Measurements from ENCODE around the gene CHST9. TPM values are rescaled to one million over a fixed set of nuclear protein-coding genes. Genes with fewer than 3 reads are reported as not detected.
"Not testable (repeated sequence)": the region's sequence is repeated elsewhere in the genome, so short reads cannot be mapped to it uniquely, and the experiment has no call there.

Gene CHST9
- total RNA-seq, 1 donor from 2014 or later: not detected

DNA sequence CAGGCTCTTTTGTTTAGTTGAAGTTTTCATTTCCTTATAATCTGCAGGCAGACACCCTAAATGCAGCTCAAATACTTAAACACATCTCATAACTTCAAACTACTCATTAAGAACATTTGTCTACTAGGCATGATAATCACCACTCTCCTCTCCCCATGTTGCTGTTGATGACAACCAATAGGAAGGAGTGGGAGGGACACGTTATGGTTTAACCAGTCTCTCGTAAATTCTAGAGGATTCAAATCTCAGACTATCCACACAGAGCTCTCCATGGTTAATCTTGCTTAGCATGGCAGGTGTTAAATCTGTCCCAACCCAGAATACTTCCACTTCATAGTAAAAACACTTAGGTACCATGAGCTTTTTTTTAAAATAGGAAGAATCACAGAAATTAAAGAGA, 192.2 kb downstream of the CHST9 start:
- intact Hi-C loops (cut with micrococcal nuclease): no loop called here
- Mint-ChIP-seq H3K4me1 (no peaks in the 10 kb centered on the region), H3K4me3 (no peak overlapping the region), H3K36me3 (ENCODE audit: low read depth) (no peaks in the 10 kb centered on the region), H3K9me3 (no peaks in the 10 kb centered on the region), H3K27ac (no peak overlapping the region), H3K27me3 (no peaks in the 10 kb centered on the region)
- DNase-seq: no peak

DNA sequence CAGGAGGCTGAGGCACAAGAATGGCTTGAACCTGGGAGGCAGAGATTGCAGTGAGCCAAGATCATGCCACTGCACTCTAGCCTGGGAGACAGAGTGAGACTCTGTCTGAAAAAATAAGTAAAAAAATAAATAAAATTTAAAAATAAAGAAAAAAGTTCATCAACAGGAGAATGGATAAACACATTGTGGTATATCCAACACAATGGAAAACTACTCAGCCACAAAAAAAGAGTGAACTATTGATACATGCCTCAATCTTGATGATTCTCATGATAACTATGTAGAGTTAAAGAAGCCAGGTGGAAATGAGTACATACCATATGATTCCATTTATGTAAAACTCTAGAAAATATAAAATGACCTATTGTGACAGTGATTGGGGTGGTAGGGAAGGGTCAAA, 195.3 kb downstream of the CHST9 start:
- H3K27me3 Mint-ChIP-seq: no peaks in the 10 kb centered on the region
- H3K4me1 Mint-ChIP-seq: no peaks in the 10 kb centered on the region
- H3K36me3 Mint-ChIP-seq (ENCODE audit: low read depth): no peaks in the 10 kb centered on the region
- no peak overlapping the region for H3K27ac Mint-ChIP-seq
- no peak for DNase-seq
- H3K9me3 Mint-ChIP-seq: no peaks in the 10 kb centered on the region
- intact Hi-C loops (cut with micrococcal nuclease): no loop called here
- no peak overlapping the region for H3K4me3 Mint-ChIP-seq

DNA sequence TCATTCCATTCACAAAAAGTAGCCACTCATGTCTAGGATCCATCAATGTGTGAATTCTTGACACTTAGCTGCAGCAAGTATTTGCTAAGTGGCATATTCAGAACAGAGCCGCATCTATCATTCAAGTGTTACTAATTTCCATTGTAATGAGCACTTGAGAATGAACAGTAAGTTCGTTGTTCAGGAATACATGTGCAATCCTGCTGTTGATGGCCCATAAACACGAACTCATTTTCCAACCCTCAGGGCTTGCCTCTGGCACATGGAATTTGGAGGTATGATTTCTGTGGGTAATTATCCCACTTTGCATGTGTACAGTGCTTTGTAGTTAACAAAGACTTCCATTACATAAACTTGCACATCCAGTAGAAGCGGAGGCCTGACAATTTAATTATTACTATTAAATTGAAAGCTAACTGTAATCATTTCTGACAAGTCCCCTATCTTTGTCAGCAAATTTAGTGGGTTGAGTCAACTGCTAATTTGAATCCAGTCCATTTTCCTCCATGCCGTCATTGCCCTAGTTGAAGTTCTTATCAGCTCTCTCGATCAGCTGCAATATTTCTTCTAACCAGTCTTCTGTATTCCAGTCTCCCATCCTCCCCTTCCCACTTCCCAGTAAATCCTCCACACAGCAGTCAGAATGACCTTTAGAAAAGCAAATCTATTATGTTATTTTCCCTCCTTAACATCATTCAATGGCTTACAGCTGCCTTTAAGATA, 203.6 kb downstream of the CHST9 start:
- H3K36me3 Mint-ChIP-seq (ENCODE audit: low read depth): no peaks in the 10 kb centered on the region
- H3K4me1 Mint-ChIP-seq: no peaks in the 10 kb centered on the region
- no peak overlapping the region for H3K4me3 Mint-ChIP-seq
- H3K9me3 Mint-ChIP-seq: no peaks in the 10 kb centered on the region
- DNase-seq: no peak
- H3K27ac Mint-ChIP-seq: no peak overlapping the region
- intact Hi-C loops (cut with micrococcal nuclease): no loop called here
- no peaks in the 10 kb centered on the region for H3K27me3 Mint-ChIP-seq

DNA sequence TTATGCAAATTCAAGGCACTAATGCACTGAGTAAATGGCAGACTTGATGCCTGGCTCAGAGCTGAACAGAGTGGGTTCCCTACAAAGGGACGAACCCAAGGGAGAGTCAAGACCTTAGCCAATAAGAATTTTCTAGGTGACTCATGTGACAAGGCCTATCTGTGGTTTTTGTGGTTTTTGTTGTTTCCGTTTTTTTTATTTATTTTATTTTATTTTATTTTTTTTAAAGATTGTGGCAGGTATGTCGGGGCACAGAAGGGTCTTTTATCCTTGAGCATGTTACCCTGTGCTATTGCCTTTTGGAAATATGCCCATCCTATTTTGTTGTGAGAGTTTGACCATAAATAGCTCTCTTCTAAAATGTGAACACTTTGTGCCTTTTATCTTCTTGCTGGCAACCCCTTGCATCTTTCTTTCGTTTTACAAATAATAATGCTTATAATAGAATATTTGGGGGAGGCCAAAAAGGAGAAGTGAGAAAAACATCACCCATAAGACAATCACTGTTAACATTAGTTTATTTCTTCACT, 206.2 kb downstream of the CHST9 start:
- intact Hi-C loops (cut with micrococcal nuclease): no loop called here
- Mint-ChIP-seq H3K27ac (no peak overlapping the region), H3K36me3 (ENCODE audit: low read depth) (no peaks in the 10 kb centered on the region), H3K4me3 (no peak overlapping the region), H3K27me3 (no peaks in the 10 kb centered on the region), H3K4me1 (no peaks in the 10 kb centered on the region), H3K9me3 (no peaks in the 10 kb centered on the region)
- DNase-seq: no peak

DNA sequence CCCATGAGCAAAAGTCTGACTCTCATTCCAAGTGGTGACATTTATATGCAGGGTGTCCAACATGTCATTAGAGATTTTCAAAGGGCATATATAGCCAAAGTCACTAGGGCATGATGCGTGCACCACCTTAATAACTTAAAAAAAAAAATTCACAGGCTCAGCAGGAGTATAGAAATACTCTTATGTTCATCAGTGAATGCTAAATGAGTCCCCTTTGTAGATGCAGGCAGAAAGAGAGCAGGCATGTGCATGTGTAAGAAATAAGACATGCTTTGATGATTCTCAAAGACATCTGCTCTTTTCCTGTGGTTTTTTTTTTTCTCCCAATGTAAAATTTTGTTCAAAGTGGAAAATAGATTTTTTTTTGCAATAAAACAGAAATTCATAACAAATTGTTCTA, 207.3 kb downstream of the CHST9 start:
- Mint-ChIP-seq H3K9me3 (peaks cover 6% of the 10 kb centered on the region), H3K4me1 (no peaks in the 10 kb centered on the region), H3K4me3 (no peak overlapping the region), H3K27ac (no peak overlapping the region), H3K36me3 (ENCODE audit: low read depth) (no peaks in the 10 kb centered on the region), H3K27me3 (no peaks in the 10 kb centered on the region)
- no peak for DNase-seq
- intact Hi-C loops (cut with micrococcal nuclease): no loop called here

DNA sequence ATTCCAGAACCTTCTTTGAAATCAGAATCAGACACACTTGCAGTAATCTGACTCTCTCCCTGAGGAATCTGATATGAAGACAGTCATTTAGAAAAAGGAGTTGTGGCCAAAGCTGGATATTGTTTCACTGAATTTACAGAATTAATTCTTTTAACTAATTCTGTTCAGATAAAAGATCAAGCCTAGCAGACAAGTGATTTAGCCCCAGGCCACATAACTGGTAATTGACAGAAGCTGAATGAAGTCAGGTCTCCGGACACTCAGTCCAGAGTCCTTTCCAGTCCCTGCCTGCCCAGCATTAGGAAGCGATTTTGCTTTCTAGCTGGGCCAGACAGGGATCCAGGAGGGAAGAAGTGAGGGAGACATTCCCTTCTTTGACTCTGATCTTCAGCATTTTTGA, 208.9 kb downstream of the CHST9 start:
- no peak overlapping the region for H3K27ac Mint-ChIP-seq

DNA sequence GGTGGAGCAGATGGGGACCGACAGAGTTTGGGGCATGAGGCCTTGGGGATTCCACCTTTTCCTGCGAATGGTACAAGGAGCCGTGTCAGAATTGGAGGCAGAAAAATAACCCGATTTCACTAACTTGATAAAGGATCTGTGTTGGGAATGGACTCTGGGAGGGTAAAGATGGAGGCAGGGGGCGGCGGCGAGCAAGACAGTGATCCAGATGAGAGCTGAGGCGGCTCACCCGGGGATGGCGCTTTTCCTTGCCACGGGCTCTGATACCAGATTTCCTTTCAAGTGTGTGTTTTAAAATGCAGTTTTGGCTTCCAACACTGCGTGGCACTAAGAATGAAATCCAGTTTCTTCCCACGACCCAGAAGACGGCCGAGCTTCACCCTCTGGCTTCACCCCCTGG, 212.6 kb downstream of the CHST9 start:
- H3K27ac Mint-ChIP-seq; H3K27me3 Mint-ChIP-seq; H3K9me3 Mint-ChIP-seq; H3K36me3 Mint-ChIP-seq (ENCODE audit: low read depth); DNase-seq; H3K4me1 Mint-ChIP-seq; H3K4me3 Mint-ChIP-seq; intact Hi-C loops (cut with micrococcal nuclease): not testable (repeated sequence)

More for the DNA sequence above, 208.9 kb downstream of the CHST9 start:
- intact Hi-C loops (cut with micrococcal nuclease): no loop called here
- Mint-ChIP-seq H3K9me3 (peaks cover 6% of the 10 kb centered on the region), H3K4me1 (no peaks in the 10 kb centered on the region), H3K27me3 (no peaks in the 10 kb centered on the region), H3K4me3 (no peak overlapping the region), H3K36me3 (ENCODE audit: low read depth) (no peaks in the 10 kb centered on the region)
- no peak for DNase-seq

DNA sequence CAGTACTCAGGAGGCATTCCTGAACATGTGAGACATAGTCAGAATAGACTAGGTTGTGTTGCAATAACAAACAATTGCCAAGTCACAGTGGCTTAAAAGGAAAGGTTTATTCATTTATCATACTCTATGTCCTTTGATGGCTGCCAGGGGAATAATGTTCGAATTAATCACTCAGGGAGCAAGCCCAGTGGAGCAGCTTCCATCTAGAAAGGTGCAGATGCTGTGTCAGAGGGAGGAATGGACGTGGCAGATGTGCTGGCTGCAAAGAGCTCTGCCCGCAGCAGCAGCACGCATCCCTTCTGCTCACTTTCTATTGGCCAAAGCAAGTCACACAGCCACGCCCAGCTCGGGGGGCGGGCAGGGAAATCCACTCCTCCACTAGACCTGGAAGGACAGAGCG, 213.7 kb downstream of the CHST9 start:
- Mint-ChIP-seq H3K36me3 (ENCODE audit: low read depth) (no peaks in the 10 kb centered on the region), H3K9me3 (peaks cover 6% of the 10 kb centered on the region), H3K27me3 (no peaks in the 10 kb centered on the region), H3K27ac (no peak overlapping the region), H3K4me3 (no peak overlapping the region), H3K4me1 (no peaks in the 10 kb centered on the region)
- intact Hi-C loops (cut with micrococcal nuclease): no loop called here
- no peak for DNase-seq

DNA sequence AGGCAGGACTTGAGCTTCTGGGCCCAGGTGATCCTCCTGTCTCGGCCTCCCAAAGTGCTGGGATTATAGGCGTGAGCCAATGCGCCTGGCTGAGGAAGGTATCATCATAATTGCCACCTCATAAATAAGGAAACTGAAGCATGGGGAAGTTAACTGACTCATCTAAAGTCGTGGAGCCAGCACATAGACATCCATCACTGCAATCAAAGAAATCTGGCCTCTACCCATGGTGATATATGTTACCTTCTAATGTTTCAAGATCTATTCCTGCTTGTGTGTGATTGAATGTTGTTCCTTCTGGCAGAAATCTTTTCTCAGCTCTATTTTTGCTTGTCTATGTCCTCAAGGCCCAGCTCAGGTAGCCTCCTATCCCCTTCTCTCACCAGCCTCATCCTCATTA, 214.5 kb downstream of the CHST9 start:
- no peak for DNase-seq
- Mint-ChIP-seq H3K9me3 (peaks cover 6% of the 10 kb centered on the region), H3K36me3 (ENCODE audit: low read depth) (no peaks in the 10 kb centered on the region), H3K27ac (no peak overlapping the region), H3K4me1 (no peaks in the 10 kb centered on the region), H3K27me3 (no peaks in the 10 kb centered on the region), H3K4me3 (no peak overlapping the region)
- intact Hi-C loops (cut with micrococcal nuclease): no loop called here

DNA sequence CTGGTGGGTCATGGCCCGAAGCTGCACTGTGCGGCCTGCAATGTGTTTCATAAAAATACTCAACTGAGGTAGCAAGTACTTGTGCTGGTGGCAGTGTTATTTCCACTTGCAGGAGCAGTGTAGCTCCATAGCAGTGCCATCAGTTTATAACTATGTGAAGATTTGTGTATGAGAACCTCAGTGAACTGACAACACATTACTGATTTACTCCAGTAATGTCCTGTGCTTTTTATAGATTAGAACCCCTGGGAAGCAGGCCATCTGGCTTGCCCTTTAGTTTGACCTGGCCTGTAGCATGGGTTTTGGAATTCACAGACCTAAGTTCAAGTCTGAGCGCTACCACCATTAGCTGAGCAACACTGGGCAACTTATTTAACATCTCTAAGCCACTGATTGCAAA, 219.9 kb downstream of the CHST9 start:
- Mint-ChIP-seq H3K9me3 (no peaks in the 10 kb centered on the region), H3K4me3 (no peak overlapping the region), H3K36me3 (ENCODE audit: low read depth) (no peaks in the 10 kb centered on the region), H3K27ac (no peak overlapping the region), H3K4me1 (no peaks in the 10 kb centered on the region), H3K27me3 (no peaks in the 10 kb centered on the region)
- intact Hi-C loops (cut with micrococcal nuclease): no loop called here
- DNase-seq: no peak

DNA sequence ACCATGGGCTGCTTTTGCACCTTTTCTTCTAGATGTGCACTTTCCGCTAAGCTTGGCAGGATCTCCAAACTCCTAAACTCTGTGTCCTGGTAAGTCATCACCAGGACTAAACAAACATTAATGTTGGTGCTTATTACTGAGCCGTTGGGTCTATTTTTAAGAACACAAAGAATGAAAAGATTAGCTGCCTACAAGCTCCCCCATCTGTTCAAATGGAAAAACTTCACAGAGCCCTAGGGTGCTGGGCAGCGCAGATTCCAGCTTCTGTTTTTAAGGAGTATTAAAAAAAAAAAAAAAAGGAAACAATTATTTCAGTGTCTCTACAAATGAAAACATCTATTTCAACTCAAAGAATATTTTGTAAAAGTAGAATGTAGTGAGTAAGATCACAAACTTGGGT, 221.8 kb downstream of the CHST9 start:
- H3K27ac Mint-ChIP-seq: no peak overlapping the region
- intact Hi-C loops (cut with micrococcal nuclease): no loop called here
- H3K4me1 Mint-ChIP-seq: no peaks in the 10 kb centered on the region
- no peaks in the 10 kb centered on the region for H3K27me3 Mint-ChIP-seq
- H3K36me3 Mint-ChIP-seq (ENCODE audit: low read depth): no peaks in the 10 kb centered on the region
- no peaks in the 10 kb centered on the region for H3K9me3 Mint-ChIP-seq
- DNase-seq: no peak
- H3K4me3 Mint-ChIP-seq: no peak overlapping the region

DNA sequence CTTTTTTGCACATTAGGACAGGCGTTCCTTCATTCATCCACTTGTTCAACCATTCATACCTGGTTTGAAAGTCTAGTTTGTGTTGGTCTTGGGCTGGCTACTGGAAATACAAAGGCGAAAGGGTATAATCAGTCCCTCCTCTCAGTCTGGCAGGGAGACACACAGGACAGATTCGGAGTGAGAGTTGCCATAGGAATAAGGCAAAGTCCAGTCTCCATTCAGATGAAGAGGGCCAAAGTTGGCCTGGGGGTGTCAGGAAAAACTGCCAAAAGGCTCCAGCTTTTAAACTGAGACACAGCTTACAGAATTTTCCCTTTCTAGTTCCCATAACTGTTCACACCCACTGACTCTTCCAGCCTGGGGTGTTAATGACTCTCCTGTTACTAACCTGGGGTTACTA, 223.3 kb downstream of the CHST9 start:
- Mint-ChIP-seq H3K27ac (no peak overlapping the region), H3K4me1 (no peaks in the 10 kb centered on the region), H3K4me3 (no peak overlapping the region), H3K36me3 (ENCODE audit: low read depth) (no peaks in the 10 kb centered on the region), H3K9me3 (no peaks in the 10 kb centered on the region), H3K27me3 (no peaks in the 10 kb centered on the region)
- DNase-seq: no peak
- intact Hi-C loops (cut with micrococcal nuclease): no loop called here

DNA sequence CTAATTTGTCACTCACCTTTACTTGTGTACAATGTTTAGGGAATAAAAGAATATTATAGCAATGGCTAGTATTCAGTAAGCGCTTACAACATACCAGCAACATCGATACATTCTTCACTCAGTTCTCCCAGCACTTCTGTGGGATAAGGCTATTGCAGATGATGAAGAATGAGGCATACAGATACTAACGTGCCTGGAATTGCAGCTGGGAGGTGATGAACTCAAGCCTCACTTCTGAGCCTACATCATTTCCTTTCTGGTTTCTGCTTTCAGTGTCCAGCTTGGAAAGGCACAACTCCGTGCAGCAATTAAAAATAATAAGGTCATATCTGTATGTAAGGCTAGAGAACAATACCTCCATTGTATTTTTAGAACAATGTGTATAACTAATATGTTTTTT, 224.2 kb downstream of the CHST9 start:
- Mint-ChIP-seq H3K4me1 (no peaks in the 10 kb centered on the region), H3K4me3 (no peak overlapping the region), H3K36me3 (ENCODE audit: low read depth) (no peaks in the 10 kb centered on the region), H3K9me3 (no peaks in the 10 kb centered on the region), H3K27me3 (no peaks in the 10 kb centered on the region), H3K27ac (no peak overlapping the region)
- intact Hi-C loops (cut with micrococcal nuclease): no loop called here
- DNase-seq: no peak

DNA sequence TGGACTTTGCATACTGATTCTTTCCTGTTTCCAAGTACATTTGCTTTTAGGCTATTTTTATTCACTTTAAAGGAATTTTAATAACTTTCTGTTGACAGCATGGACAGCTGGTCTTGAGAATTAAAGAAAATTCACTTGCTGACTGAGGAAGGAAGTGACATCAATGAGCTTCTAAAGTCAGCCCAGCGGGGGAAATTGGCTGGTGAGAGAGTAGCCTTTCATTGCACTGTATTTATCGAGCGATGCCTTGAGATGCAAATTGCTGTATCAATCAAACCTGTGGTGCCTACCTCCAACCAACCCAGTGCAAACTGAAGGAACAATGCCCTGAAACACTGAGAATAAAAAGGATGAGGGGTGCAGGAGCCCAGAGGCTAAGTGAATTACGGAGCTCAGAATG, 228.2 kb downstream of the CHST9 start:
- intact Hi-C loops (cut with micrococcal nuclease): no loop called here
- no peaks in the 10 kb centered on the region for H3K9me3 Mint-ChIP-seq
- H3K4me3 Mint-ChIP-seq: no peak overlapping the region
- no peak overlapping the region for H3K27ac Mint-ChIP-seq
- H3K27me3 Mint-ChIP-seq: no peaks in the 10 kb centered on the region
- H3K36me3 Mint-ChIP-seq (ENCODE audit: low read depth): no peaks in the 10 kb centered on the region
- H3K4me1 Mint-ChIP-seq: no peaks in the 10 kb centered on the region
- DNase-seq: no peak

DNA sequence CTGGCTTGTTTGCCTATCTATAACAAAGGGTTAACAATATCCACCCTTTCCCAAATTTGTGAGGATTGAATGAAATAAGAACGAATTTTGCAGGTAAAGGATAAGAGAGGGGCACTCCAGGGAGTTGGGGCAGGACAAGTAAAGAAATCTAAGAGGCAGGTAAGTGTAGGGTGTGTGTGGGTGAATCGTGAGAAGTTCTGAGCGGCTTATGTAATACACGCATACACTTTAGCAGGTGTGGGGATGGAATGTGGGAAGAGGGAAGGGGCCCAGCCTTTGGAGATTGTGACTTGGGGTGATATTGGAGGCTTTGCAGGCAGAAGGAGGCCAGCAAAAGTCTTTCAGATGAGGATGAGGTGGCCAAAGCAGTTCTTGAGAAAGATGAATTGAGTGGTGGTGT, 236.4 kb downstream of the CHST9 start:
- Mint-ChIP-seq H3K27me3 (no peaks in the 10 kb centered on the region), H3K27ac (no peak overlapping the region), H3K4me1 (no peaks in the 10 kb centered on the region), H3K9me3 (no peaks in the 10 kb centered on the region), H3K4me3 (no peak overlapping the region), H3K36me3 (ENCODE audit: low read depth) (no peaks in the 10 kb centered on the region)
- DNase-seq: no peak
- intact Hi-C loops (cut with micrococcal nuclease): no loop called here
